ENCODE data around the gene DIO1.

The DIO1 gene

DNA sequence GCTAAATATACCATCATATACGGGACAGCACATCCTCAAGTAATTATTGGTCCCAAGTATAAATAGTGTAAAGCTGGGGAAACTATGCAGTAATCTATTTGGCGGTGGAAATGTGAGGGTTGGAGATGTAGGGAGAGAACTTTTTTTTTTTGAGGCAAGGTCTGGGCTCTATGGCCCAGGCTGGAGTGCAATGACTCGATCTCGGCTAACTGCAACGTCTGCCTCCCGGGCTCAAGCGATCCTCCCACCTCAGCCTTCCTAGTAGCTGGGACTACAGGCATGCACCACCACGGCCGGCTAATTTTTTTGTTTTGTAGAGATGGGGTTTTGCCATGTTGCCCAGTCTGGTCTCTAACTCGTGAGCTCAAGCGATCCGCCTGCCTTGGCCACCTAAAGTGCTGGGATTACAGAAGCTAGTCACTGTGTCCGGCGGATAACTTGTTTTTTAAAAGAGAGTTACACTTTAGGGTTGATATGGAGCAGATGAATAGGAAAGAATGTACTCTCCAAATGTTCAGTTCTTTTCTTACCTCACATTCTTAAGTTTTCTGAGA is 49.6 kb downstream of the DIO1 start:
- DNase-seq = no peak

- DNase-seq = no peak
Observed at GRCh38 chr1:53944469-53945182, 50.6 kb downstream of the DIO1 start.

- no peak for DNase-seq
Observed at GRCh38 chr1:53945183-53945432, 51.1 kb downstream of the DIO1 start.

GRCh38 chr1:53945433-53946251 is 51.7 kb downstream of the DIO1 start, which contains the start of gene IFT25:
Gene IFT25 (minus strand): TSS chr1:53945699. CDS start chr1:53940082, 5,617 bp downstream.
- peak; percentile 95 to 99 for DNase-seq

DNA sequence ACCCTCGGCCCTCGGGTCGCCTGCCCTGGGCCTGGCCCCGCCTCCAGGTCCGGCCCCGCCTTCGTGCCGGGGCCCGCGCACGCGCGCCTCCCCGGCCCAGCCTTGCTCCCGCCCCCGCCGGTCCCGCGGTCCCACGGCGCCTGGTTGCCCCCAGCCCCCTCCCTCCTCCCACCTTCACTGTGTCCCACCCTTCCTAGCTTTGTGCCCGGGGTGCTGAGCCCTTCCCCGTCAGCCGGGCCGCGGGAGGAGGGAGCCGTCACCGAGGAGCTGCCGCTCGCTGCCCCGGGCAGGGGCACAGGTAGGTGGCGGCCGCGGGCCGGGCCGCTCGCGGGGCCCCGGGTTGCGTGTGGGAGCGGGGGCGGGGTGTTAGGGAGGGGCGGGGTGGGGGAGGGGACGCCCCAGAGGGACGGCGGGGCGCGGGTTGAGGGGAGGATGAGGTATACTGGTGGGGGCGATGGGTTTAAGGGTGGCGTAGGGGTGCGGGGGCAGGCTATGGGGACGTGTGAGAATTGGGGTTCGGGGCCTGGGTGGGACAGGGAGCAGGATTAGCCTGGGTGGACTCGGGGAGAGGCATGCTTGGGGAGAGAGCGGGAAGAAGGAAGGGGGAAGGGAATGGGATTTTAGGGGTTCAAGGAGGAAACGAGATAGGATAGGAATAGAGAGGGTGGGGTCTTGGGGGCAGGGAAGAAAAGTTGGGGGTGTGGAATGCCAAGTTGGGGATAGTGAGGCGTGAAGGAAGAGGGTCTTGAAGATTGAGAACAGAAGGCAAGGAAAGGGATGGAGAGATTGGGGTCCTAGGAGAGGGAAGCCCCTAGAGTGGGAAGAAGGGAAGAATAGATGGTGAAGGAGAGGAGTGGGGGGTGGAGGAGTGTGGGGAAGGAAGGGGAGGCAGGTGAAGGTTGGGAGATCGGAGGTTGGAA is 52.5 kb downstream of the DIO1 start, which contains the start of gene LRRC42:
LRRC42 (plus strand) TSS at position 99 of the 920 bp plus-strand sequence. CDS start 5,650 bp downstream, outside the sequence.
- peak in 1 of 2 experiments; percentile 63 for DNase-seq

GRCh38 chr1:53947172-53947907 is 53.4 kb downstream of the DIO1 start:
- DNase-seq = no peak

DNA sequence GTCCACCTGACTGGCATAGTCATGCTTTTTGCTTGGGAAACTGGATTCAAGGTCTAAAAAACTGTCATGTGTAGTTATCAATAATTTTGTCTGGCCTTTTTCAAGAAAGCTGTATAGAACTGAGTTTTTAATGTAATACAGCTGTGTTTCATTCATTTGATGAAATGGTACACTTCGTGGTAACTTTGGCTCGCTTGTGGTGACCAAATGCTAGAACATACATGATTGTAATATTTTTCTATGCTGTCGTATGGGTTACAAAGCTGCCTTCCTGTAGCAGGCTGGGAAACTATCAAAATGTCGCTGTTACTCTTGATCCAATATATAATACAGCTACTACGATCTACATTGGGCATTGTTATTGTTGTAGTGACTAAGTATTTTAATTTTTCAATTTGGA is 54.3 kb downstream of the DIO1 start:
- no peak for DNase-seq

DNA sequence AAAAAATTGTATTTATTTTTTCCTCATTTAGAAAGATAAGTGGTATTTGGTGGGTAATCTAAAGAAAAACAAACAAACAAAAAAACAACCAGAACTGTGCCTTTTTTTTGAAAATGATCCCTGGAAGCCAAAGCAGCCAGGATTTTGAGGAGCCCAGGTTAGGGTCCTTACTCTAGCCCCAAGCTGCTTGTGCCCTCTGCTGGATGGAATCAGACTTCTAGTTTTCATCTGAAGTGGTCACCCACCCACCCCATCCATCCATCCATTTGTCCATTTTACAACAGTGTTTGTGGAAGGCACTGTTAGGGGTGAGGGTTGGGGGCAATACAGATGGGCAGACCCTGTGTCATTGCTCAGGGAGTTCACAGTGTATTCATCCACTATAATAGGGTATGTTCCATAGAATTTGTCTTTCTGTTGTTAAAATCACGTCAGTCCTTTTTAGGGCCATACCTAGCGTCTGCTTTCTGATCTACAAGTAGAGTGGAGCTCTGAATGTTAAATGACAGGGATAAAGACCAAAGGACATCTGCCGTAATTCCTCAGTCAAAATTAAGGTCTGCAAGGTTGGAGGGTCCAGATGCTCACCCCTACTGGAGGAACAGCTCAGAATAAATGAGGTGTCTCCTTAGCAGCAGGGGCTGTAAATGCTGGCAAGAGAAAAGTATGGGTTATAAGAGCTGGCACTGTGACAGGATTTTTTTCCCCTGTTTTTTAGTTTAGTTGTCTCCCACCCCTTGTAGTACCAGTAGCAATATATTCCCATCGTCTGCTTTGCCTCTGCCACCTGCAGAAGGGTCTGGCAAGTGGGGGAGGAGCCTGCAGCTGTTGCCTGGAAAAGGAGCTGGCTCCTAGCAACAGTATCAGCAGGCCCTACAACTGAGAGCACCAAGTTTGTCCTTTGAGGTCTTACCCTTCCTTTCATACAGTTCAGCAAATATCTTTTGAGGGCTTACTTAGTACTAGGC is 55.3 kb downstream of the DIO1 start:
- no peak for DNase-seq

DNA sequence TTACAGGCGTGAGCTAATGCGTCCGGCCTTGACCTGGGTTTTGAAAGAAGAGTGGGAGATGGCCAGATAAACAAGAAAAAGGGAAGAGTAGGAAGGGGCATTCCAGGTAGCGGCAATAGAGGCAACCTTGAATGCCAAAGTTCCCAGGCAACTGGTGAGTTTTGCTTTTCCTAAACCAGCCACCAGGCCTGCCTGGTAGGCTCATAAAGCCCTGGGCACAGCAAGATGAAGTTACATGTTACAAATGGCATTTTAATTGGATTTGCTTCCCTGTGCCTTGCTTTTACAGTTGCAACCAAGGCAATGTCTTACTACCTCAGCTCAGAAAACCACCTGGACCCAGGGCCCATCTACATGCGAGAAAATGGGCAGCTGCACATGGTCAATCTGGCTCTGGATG is 57.7 kb downstream of the DIO1 start:
- DNase-seq = no peak

DNA sequence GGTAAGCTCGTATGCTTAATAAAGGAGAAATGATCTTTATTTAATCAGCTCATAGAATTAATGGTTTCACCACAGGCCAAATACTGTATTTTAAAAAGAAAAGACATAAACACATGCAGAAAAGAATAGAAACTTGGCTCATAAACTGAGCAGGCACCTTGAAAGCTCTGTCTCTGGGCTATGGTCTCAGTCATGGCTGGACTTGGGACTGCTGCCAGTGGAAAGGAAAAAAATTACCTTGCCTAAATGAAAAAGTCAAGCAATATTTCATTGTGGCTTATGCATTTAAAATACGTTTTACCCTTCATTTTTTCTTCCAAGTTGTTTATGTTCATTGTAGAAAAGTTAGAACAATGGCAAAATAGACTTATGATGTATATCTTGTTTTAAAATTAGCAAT is 60.1 kb downstream of the DIO1 start:
- no peak for DNase-seq

- DNase-seq = no peak
Observed at GRCh38 chr1:53956308-53957168, 62.6 kb downstream of the DIO1 start.

- DNase-seq = no peak
Observed at GRCh38 chr1:53957194-53957818, 63.3 kb downstream of the DIO1 start.

- DNase-seq = no peak
Observed at GRCh38 chr1:53959664-53960250, 65.8 kb downstream of the DIO1 start.
